Activated naive CD8-positive, alpha-beta T cell treated with anti-CD3 and anti-CD28 coated beads, Interleukin-2, amount 50 U/mL, for 24 hours (primary cell): ENCODE data around the gene LRRC4C.

ENCODE experiments used
- ATAC-seq: fragments of 150-1000 bp; cut with Tn5 transposase; one replicate; pipeline ENCODE4 v1.10.0; 2021
- DNase-seq: peaks from one replicate; pipeline ENCODE4 v3.0.0; 2021
- H3K27ac Mint-ChIP-seq: one replicate; pipeline ENCODE4 v1.8.0; 2021; ENCODE audit warnings: mild to moderate bottlenecking, mixed read lengths
- H3K27me3 Mint-ChIP-seq: one replicate; pipeline ENCODE4 v1.8.0; 2021; ENCODE audit warnings: mixed read lengths
- H3K36me3 Mint-ChIP-seq: one replicate; pipeline ENCODE4 v1.8.0; 2021; ENCODE audit warnings: low read depth, mixed read lengths
- H3K4me1 Mint-ChIP-seq: one replicate; pipeline ENCODE4 v1.8.0; 2021; ENCODE audit warnings: mixed read lengths
- H3K4me3 Mint-ChIP-seq: one replicate; pipeline ENCODE4 v1.8.0; 2021; ENCODE audit warnings: mild to moderate bottlenecking, moderate library complexity, mixed read lengths
- H3K9me3 Mint-ChIP-seq: one replicate; pipeline ENCODE4 v1.8.0; 2021; ENCODE audit warnings: mixed read lengths

The LRRC4C gene

DNA sequence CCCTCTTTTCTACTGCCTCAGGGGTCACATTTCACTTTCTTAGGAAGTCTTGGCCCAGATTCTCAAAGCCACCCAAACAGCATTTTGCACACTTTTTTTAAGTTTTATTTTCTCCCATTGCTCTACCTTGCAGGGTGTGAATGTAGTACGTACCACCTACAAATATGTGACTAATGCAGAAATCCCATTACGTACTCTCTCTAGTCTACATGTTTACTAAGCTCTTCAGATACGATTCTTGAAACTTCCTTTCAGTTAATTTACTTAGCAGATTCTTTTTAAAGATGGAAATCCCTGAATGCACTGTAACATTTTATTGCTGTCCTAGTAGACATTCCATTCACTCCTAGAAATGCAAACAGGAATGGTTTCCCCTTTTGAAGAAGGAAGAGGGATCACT, 61.3 kb downstream of the LRRC4C start:
- DNase-seq (no peak), ATAC-seq (no peak)
- Mint-ChIP-seq H3K36me3 (no peaks in the 10 kb centered on the region), H3K27ac (no peak overlapping the region), H3K4me3 (no peak overlapping the region), H3K4me1 (no peaks in the 10 kb centered on the region), H3K27me3 (no peaks in the 10 kb centered on the region), H3K9me3 (peaks cover 3% of the 10 kb centered on the region)

GRCh38 chr11:41394521-41395195, 64.8 kb downstream of the LRRC4C start:
- no peaks in the 10 kb centered on the region for H3K36me3 Mint-ChIP-seq
- ATAC-seq = no peak
- H3K27me3 Mint-ChIP-seq = no peaks in the 10 kb centered on the region
- H3K27ac Mint-ChIP-seq = no peak overlapping the region
- peaks cover 4% of the 10 kb centered on the region for H3K9me3 Mint-ChIP-seq
- no peaks in the 10 kb centered on the region for H3K4me1 Mint-ChIP-seq
- no peak overlapping the region for H3K4me3 Mint-ChIP-seq
- DNase-seq = no peak

DNA sequence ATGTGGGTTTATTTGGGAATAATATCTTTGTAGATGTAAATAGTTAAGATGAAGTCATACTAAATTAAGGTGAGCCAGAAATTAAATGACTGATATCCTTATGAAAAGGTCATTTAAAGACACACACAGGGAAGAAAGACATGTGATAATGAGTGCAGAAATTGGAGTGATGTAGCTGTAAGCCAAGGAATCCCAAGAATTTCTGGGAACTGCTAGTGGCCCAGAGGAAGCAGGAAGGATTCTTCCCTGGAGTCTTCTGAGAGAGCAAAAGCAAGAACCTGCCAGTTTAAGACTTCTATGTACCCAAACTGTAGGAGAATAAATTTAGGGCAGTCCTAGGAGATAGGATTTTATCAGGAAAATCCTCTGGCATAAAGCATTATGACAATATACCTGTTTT, 66.9 kb downstream of the LRRC4C start:
- no peak for DNase-seq
- no peak overlapping the region for H3K4me3 Mint-ChIP-seq
- no peaks in the 10 kb centered on the region for H3K4me1 Mint-ChIP-seq
- H3K36me3 Mint-ChIP-seq = no peaks in the 10 kb centered on the region
- no peak for ATAC-seq
- peaks cover 8% of the 10 kb centered on the region for H3K9me3 Mint-ChIP-seq
- H3K27ac Mint-ChIP-seq = no peak overlapping the region
- H3K27me3 Mint-ChIP-seq = no peaks in the 10 kb centered on the region

DNA sequence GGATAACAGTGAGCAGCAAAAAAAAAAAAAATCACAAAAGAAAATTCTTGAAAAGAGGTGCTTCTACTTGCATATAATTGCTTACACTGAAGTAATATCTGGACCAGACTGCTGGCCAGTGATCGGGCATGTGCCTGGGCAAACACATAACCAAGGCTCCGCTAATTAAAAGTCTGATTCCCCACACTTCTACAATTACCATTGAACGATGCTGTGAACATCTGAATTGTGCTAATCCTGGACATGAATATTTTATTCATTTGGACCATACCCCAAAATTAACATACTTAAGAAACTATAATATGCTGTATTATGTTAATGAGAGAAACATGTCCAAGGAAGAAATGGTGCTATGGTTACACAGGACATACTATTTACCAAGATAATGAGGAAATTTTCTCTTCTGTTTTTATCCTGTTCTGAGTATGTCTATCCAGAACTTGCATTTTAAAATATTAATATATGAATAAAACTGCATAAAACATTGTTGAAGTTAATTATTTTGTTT, 69.8 kb downstream of the LRRC4C start:
- DNase-seq (no peak), ATAC-seq (no peak)
- Mint-ChIP-seq H3K27me3 (no peaks in the 10 kb centered on the region), H3K4me1 (no peaks in the 10 kb centered on the region), H3K36me3 (no peaks in the 10 kb centered on the region), H3K9me3 (peaks cover 8% of the 10 kb centered on the region), H3K27ac (no peak overlapping the region), H3K4me3 (no peak overlapping the region)

DNA sequence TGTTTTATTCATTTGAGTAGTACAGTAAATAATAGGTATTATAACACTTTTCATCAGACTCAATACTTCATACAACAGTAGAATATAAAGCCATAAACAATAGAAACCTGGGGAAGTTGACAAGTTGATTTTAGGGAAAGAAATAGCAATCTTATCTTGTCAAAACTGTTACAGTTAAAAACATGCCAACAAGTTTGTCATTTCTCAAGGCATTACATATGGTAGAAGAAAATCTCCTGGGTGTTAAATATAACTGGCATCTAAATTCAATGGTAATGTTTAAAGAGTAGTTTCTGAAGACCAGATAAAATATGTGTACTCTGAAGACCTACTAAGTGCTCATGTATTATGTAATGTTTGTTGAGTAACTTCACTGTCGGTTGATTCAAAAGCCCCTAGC, 75.1 kb downstream of the LRRC4C start:
- Mint-ChIP-seq H3K4me1 (no peaks in the 10 kb centered on the region), H3K27ac (no peak overlapping the region), H3K36me3 (no peaks in the 10 kb centered on the region), H3K27me3 (no peaks in the 10 kb centered on the region), H3K4me3 (no peak overlapping the region), H3K9me3 (peaks cover 4% of the 10 kb centered on the region)
- ATAC-seq = no peak
- no peak for DNase-seq

- H3K9me3 Mint-ChIP-seq = peaks cover 4% of the 10 kb centered on the region
- no peaks in the 10 kb centered on the region for H3K4me1 Mint-ChIP-seq
- ATAC-seq = no peak
- H3K4me3 Mint-ChIP-seq = no peak overlapping the region
- no peaks in the 10 kb centered on the region for H3K36me3 Mint-ChIP-seq
- no peak overlapping the region for H3K27ac Mint-ChIP-seq
- no peak for DNase-seq
- H3K27me3 Mint-ChIP-seq = no peaks in the 10 kb centered on the region
Measured at GRCh38 chr11:41383768-41384167, 75.7 kb downstream of the LRRC4C start.

GRCh38 chr11:41382927-41383326, 76.5 kb downstream of the LRRC4C start:
- ATAC-seq (no peak), DNase-seq (no peak)

GRCh38 chr11:41379084-41379483, 80.4 kb downstream of the LRRC4C start:
- H3K9me3 Mint-ChIP-seq = no peaks in the 10 kb centered on the region

More at GRCh38 chr11:41382927-41383326, 76.5 kb downstream of the LRRC4C start:
- Mint-ChIP-seq H3K36me3 (no peaks in the 10 kb centered on the region), H3K4me1 (no peaks in the 10 kb centered on the region), H3K27ac (no peak overlapping the region), H3K9me3 (no peaks in the 10 kb centered on the region), H3K27me3 (no peaks in the 10 kb centered on the region), H3K4me3 (no peak overlapping the region)

GRCh38 chr11:41377709-41378394, 81.6 kb downstream of the LRRC4C start:
- Mint-ChIP-seq H3K27ac (no peak overlapping the region), H3K27me3 (no peaks in the 10 kb centered on the region), H3K9me3 (no peaks in the 10 kb centered on the region), H3K4me3 (no peak overlapping the region), H3K36me3 (no peaks in the 10 kb centered on the region), H3K4me1 (no peaks in the 10 kb centered on the region)
- no peak for DNase-seq
- ATAC-seq = no peak

More at GRCh38 chr11:41379084-41379483, 80.4 kb downstream of the LRRC4C start:
- ATAC-seq (no peak), DNase-seq (no peak)
- no peak overlapping the region for H3K27ac Mint-ChIP-seq
- H3K36me3 Mint-ChIP-seq = no peaks in the 10 kb centered on the region
- no peaks in the 10 kb centered on the region for H3K27me3 Mint-ChIP-seq
- no peaks in the 10 kb centered on the region for H3K4me1 Mint-ChIP-seq
- H3K4me3 Mint-ChIP-seq = no peak overlapping the region

DNA sequence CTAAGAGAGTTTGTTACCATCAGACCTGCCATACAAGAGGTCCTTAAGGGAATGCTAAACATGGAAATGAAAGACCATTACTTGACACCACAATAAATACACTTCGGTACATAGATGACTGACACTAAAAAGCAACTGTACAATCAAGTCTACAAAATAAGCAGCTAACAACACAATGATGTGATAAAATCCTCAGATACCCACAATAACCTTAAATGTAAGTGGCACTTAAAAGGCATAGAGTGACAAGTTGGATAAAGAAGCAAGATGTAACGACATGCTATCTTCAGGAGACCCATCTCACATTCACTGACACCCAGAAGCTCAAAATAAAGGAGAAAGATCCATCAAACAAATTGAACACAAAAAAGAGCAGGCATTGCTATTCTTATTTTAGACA, 107.6 kb downstream of the LRRC4C start:
- no peaks in the 10 kb centered on the region for H3K27me3 Mint-ChIP-seq

DNA sequence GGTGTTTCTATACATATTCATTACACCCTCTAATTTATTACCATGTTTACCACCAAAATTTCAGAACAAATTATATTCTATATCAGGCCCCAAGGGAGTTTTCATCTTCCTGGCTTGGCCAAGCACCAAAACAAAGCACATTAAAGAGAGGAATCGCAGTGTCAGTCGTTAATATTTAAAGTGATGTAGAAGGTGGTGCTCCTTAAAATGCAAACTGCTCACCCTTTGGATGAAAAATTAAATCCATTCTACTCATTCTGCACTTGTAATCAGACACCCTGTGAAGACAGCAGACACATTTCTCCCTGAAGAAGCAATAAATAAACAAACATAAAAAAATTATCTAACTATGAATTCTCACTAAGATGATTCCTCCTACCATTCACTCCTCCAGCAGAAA, 113.4 kb downstream of the LRRC4C start:
- H3K4me1 Mint-ChIP-seq = no peaks in the 10 kb centered on the region
- ATAC-seq (no peak), DNase-seq (no peak)
- no peaks in the 10 kb centered on the region for H3K36me3 Mint-ChIP-seq
- H3K27me3 Mint-ChIP-seq = no peaks in the 10 kb centered on the region
- H3K9me3 Mint-ChIP-seq = peaks cover 7% of the 10 kb centered on the region
- H3K27ac Mint-ChIP-seq = no peak overlapping the region
- no peak overlapping the region for H3K4me3 Mint-ChIP-seq

More for the DNA sequence above, 107.6 kb downstream of the LRRC4C start:
- Mint-ChIP-seq H3K4me1 (no peaks in the 10 kb centered on the region), H3K4me3 (no peak overlapping the region), H3K36me3 (no peaks in the 10 kb centered on the region), H3K9me3 (peaks cover 14% of the 10 kb centered on the region), H3K27ac (no peak overlapping the region)
- ATAC-seq (no peak), DNase-seq (no peak)

DNA sequence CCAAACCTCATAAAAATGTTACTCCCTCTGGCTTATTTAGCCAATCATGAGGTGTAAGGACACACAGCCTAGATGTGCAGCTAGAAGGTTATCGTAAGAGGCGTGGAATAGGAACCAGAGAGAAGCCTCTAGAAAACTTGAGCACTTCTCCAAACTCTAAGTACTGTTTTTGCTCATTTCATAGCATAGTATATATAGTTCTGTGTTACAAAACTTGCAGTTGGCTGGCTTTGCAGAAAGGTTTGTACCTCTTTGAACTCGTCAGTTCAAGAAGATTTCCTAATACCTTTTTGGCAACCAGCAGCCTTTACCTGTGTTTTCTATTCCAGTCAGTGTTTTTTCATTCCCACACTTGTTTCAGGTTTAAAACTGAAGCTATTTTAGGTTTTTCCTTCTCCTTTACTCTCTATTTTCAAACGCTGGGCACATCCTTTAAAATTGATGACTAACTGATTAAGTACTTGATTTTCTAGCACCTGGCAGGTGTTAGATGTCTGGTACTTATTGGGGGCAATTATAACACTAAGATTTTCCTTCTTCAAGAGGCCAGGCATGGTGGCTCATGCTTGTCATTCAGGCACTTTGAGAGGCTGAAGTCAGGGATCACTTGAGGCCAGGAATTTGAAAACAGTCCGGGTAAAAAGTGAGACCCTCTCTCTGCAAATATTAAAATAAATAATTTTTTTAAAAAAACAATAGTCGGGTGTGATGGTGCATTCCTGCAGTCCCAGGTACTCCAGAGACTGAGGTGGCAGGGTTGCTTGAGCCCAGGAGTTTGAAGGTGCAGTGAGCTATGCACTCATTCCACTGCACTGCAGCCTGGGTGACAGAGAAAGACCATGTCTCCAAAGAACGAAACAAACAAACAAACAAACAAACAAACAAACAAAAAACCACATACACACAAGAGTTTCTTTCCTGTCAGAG, 125.2 kb downstream of the LRRC4C start:
- Mint-ChIP-seq H3K9me3 (peaks cover 28% of the 10 kb centered on the region), H3K4me3 (no peak overlapping the region), H3K27me3 (no peaks in the 10 kb centered on the region), H3K36me3 (no peaks in the 10 kb centered on the region), H3K27ac (no peak overlapping the region), H3K4me1 (no peaks in the 10 kb centered on the region)
- ATAC-seq (no peak), DNase-seq (no peak)

GRCh38 chr11:41333357-41333756, 126.1 kb downstream of the LRRC4C start:
- Mint-ChIP-seq H3K36me3 (no peaks in the 10 kb centered on the region), H3K9me3 (peaks cover 31% of the 10 kb centered on the region)

GRCh38 chr11:41328324-41328723, 131.1 kb downstream of the LRRC4C start:
- Mint-ChIP-seq H3K9me3 (peaks cover 22% of the 10 kb centered on the region), H3K27ac (no peak overlapping the region), H3K4me1 (no peaks in the 10 kb centered on the region), H3K36me3 (no peaks in the 10 kb centered on the region), H3K27me3 (no peaks in the 10 kb centered on the region), H3K4me3 (no peak overlapping the region)
- ATAC-seq (no peak), DNase-seq (no peak)

More at GRCh38 chr11:41333357-41333756, 126.1 kb downstream of the LRRC4C start:
- DNase-seq = no peak
- no peak for ATAC-seq
- Mint-ChIP-seq H3K27me3 (no peaks in the 10 kb centered on the region), H3K27ac (no peak overlapping the region), H3K4me1 (no peaks in the 10 kb centered on the region), H3K4me3 (no peak overlapping the region)
